Heart left ventricle (tissue), 13 donors: Measurements from ENCODE around the gene SIGLEC15.

Experiments used
- CTCF ChIP-seq, 12 donors: fragments of 200-600 bp; sonication (generic) in 4 of 12; IDR thresholded peaks; one replicate each; pipeline versions ENCODE4 v1.5.0 to v1.8.0; 2018 to 2022; ENCODE audit warnings: antibody characterized with exemption in 12 of 12, mild to moderate bottlenecking in 5 of 12
- POLR2A ChIP-seq, 2 donors: fragments of 450-650 bp; IDR thresholded peaks; one replicate each; pipeline ENCODE4 v1.6.1; 2017; ENCODE audit warnings: antibody characterized with exemption in 2 of 2, mild to moderate bottlenecking in 2 of 2, moderate library complexity in 2 of 2
- donor health status: ischemic (EF 13 %, LVEDD 7.1; RV severe dilation, severe dysfunction).
- donor health status: DM: no; HTN: yes; CAD: no.
- donor health status: DM: no; HTN: no; CAD: no.
- donor health status: ischemic (EF 25% LVEDD 6.9; RV normal size, moderate dysfunction).
- donor health status: ischemic (EF 25% LVEDD 5.7; RV mildly dilated, moderate dysfunction).
- donor health status: ischemic (EF 35%, LVEDD 5.7; RV mildly dilated, moderate dysfunction).
- donor health status: nonischemic (EF 11% LVEDD 7.7; RV severe dilation, severe dysfunction).
- donor health status: DM: yes; HTN: yes; CAD: no.
- donor health status: PGD.
- donor health status: ischemic (EF 29% LVEDD 5.4; RV normal size, mild dysfunction).
- donor health status: nonischemic (EF 23%, LVEDD 6.1; RV moderate dilation, normal function).

GRCh38 chr18:45859334-45859733 is 33.9 kb downstream of the SIGLEC15 start:
- TF ChIP-seq POLR2A (IDR thresholded peaks at IDR 0.05): no peak
- TF ChIP-seq CTCF (IDR thresholded peaks at IDR 0.05): no peak
